ENCODE measurements around the gene JAM2. TPM values are rescaled to one million over a fixed set of nuclear protein-coding genes. Genes with fewer than 3 reads are reported as not detected.
A peak's percentile ranks its signal among the peaks of the same experiment; 100 is the strongest.

The JAM2 gene
- total and polyA plus RNA-seq, 10 donors, result 0.80 to 2.9 (median 1.8) TPM

GRCh38 chr21:25608044-25608737 lies 30.9 kb upstream of the JAM2 start:
- peak overlapping the region; percentile 73 to 90 (median 81) for H3K4me3 ChIP-seq
- no peaks in the 10 kb centered on the region for H3K9me3 ChIP-seq
- peak overlapping the region in 6 of 8 donors; percentile 81 to 90 (median 88) for H3K27ac ChIP-seq
- peak; percentile 93 for DNase-seq
- no peaks in the 10 kb centered on the region for H3K27me3 ChIP-seq (replicated peaks in 1 of 7)
- WGBS, 5 donors, result 4 to 8% (median 6%) methylated on average over 18 of the region's 18 CpGs
- peaks cover 25 to 51% (median 40%) of the 10 kb centered on the region in 6 donors for H3K4me1 ChIP-seq
- intact Hi-C loops (cut with DNase I; ENCODE audit: low total_unique reads), result loop anchor here (5.0 kb wide), 1 partner anchor 99 kb away; no protein-coding TSS in a partner anchor
- TF ChIP-seq POLR2AphosphoS5 (IDR thresholded peaks at IDR 0.05) (no peak), CTCF (IDR thresholded peaks at IDR 0.05 in 8 of 11, conservative IDR thresholded peaks at IDR 0.05 in 3 of 11) (peak; percentile 81 to 96 (median 94)), POLR2A (IDR thresholded peaks at IDR 0.05) (no peak)
- peaks cover 0 to 30% (median 10%) of the 10 kb centered on the region in 6 donors for H3K36me3 ChIP-seq

- Histone ChIP-seq H3K4me3 (no peak overlapping the region), H3K27ac (no peak overlapping the region), H3K9me3 (no peaks in the 10 kb centered on the region), H3K4me1 (no peaks in the 10 kb centered on the region), H3K36me3 (no peaks in the 10 kb centered on the region), H3K27me3 (replicated peaks in 1 of 7) (no peaks in the 10 kb centered on the region)
- intact Hi-C loops (cut with DNase I; ENCODE audit: low total_unique reads), result no loop called here
- no peak for DNase-seq
- 90 to 100% (median 95%) methylated on average over 1 of the region's 1 CpG for WGBS, 5 donors
- TF ChIP-seq POLR2AphosphoS5 (IDR thresholded peaks at IDR 0.05) (no peak), CTCF (IDR thresholded peaks at IDR 0.05 in 8 of 11, conservative IDR thresholded peaks at IDR 0.05 in 3 of 11) (no peak), POLR2A (IDR thresholded peaks at IDR 0.05) (no peak)
Observed at GRCh38 chr21:25614441-25614840, 24.6 kb upstream of the JAM2 start.

- Histone ChIP-seq H3K9me3 (no peaks in the 10 kb centered on the region), H3K27ac (no peak overlapping the region), H3K27me3 (replicated peaks in 1 of 7) (no peaks in the 10 kb centered on the region), H3K4me1 (no peaks in the 10 kb centered on the region), H3K4me3 (no peak overlapping the region), H3K36me3 (no peaks in the 10 kb centered on the region)
- no peak for DNase-seq
- TF ChIP-seq POLR2A (IDR thresholded peaks at IDR 0.05) (no peak), CTCF (IDR thresholded peaks at IDR 0.05 in 8 of 11, conservative IDR thresholded peaks at IDR 0.05 in 3 of 11) (no peak), POLR2AphosphoS5 (IDR thresholded peaks at IDR 0.05) (no peak)
- intact Hi-C loops (cut with DNase I; ENCODE audit: low total_unique reads), result no loop called here
- 84 to 91% (median 87%) methylated on average over 3 of the region's 3 CpGs for WGBS, 5 donors
Observed at GRCh38 chr21:25615880-25616279, 23.2 kb upstream of the JAM2 start.

GRCh38 chr21:25619198-25619597 lies 19.9 kb upstream of the JAM2 start:
- no peak for TF ChIP-seq CTCF (IDR thresholded peaks at IDR 0.05 in 8 of 11, conservative IDR thresholded peaks at IDR 0.05 in 3 of 11)
- TF ChIP-seq POLR2A (IDR thresholded peaks at IDR 0.05), result no peak
- no peak for TF ChIP-seq POLR2AphosphoS5 (IDR thresholded peaks at IDR 0.05)
- intact Hi-C loops (cut with DNase I; ENCODE audit: low total_unique reads), result no loop called here
- H3K4me3 ChIP-seq, result no peak overlapping the region
- DNase-seq, result no peak
- H3K27me3 ChIP-seq (replicated peaks in 1 of 7), result no peaks in the 10 kb centered on the region
- 66 to 93% (median 92%) methylated on average over 2 of the region's 2 CpGs for WGBS, 5 donors
- no peaks in the 10 kb centered on the region for H3K4me1 ChIP-seq
- H3K27ac ChIP-seq, result no peak overlapping the region
- no peaks in the 10 kb centered on the region for H3K36me3 ChIP-seq
- H3K9me3 ChIP-seq, result no peaks in the 10 kb centered on the region

Measured in spleen (tissue), 11 donors.